ENCODE measurements around the gene TMEM167B.

The TMEM167B gene

DNA sequence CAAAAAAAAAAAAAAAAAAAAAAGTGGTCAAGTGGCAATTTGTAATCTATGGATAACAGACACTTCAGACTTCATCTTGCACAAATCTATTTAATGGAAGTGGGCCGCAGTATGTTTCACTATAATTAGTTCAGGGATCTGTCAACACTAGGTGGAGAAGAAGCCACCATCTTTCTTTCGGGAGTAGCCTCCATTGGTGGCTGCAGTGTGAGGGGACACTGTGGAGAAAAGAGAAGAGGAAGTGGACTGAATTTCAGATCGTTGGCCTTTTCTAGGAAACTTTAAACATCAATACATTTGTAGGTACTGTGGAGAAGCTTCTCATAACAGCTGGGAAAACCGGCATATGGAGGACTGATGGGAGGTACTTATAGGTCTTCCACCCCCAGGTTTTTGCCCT, 15.3 kb downstream of the TMEM167B start:
- no peak for DNase-seq (ENCODE audit: insufficient read length)
- no peak for FAIRE-seq
- TF ChIP-seq POLR2A (IDR thresholded peaks at IDR 0.05; ENCODE audit: low read depth, low read length) (no peak), TAF1 (IDR thresholded peaks at IDR 0.05; ENCODE audit: borderline replicate concordance, low read depth, low read length) (no peak), POLR2AphosphoS5 (IDR thresholded peaks at IDR 0.05; ENCODE audit: low read depth, low read length) (no peak)

DNA sequence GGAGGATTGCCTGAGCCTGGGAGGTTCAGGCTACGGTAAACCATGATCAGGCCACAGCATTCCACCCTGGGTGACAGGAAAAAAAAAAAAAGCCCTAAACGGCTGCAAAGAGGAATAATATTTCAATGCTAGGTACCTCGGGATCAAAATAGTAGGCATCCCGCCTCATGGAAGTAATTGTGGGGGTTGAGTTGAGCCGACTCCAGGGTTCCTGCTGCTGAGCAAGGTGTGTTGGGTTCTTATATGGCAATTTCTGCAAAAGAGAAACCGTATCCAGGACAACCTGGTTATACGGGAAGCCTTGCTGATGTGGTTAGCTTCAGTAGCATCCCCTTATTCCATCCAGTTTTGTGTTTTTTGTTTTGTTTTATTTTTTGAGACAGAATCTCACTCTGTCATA, 17.2 kb downstream of the TMEM167B start:
- FAIRE-seq (no peak), DNase-seq (ENCODE audit: insufficient read length) (no peak)
- TF ChIP-seq POLR2A (IDR thresholded peaks at IDR 0.05; ENCODE audit: low read depth, low read length) (no peak), TAF1 (IDR thresholded peaks at IDR 0.05; ENCODE audit: borderline replicate concordance, low read depth, low read length) (no peak), POLR2AphosphoS5 (IDR thresholded peaks at IDR 0.05; ENCODE audit: low read depth, low read length) (no peak)

DNA sequence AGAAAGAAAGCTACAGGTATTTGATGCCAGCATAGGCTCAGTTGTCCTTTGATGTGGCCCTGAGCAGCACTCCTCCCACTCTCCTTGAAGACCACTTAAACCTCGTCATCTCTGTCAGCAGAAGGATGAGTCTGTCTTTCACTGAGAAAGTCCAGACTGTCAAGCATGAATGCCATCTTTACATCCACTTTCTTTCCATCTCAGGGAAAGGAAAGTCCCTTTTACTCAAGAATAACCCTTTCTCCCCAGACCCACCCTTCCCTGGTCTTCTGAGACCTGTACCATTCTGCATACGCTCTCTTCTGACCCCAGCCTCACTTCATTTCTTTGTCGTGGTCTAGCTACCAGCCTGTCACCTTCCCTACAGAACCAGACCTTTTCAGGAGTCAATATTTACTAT, 19.3 kb downstream of the TMEM167B start:
- FAIRE-seq, result no peak
- TF ChIP-seq POLR2A (IDR thresholded peaks at IDR 0.05; ENCODE audit: low read depth, low read length), result no peak
- TF ChIP-seq POLR2AphosphoS5 (IDR thresholded peaks at IDR 0.05; ENCODE audit: low read depth, low read length), result no peak
- no peak for TF ChIP-seq TAF1 (IDR thresholded peaks at IDR 0.05; ENCODE audit: borderline replicate concordance, low read depth, low read length)
- no peak for DNase-seq (ENCODE audit: insufficient read length)

DNA sequence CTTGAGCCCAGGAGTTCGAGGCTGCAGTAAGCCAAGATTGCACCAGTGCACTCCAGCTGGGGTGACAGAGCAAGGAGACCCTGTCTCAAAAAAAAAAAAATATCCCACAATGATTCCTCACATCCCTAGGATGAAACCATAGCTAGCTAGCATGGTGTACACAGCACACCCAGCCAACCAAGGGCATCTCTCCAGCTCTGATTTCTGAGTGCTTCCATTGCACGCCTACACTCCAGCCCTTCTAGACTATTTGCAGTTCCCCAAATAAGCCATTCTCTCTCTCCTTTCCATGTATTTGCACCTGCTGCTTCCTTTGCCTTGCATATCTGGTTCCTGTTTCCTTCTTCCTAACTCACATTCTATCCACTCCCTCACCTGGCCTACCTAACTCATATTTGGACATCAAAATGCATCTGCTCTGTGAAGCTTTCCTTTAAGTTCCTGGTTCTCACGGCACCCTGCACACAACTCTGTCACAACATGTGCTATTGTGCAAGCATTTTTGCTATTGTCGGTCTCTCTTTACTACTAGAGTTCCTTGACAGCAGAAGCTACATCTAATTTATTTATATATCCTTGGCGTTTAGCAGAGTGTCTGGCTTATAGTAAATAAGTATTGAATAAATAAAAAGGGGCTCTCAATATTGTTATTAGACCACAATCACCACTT, 21.0 kb downstream of the TMEM167B start:
- DNase-seq (ENCODE audit: insufficient read length) (no peak), FAIRE-seq (no peak)
- TF ChIP-seq TAF1 (IDR thresholded peaks at IDR 0.05; ENCODE audit: borderline replicate concordance, low read depth, low read length) (no peak), POLR2A (IDR thresholded peaks at IDR 0.05; ENCODE audit: low read depth, low read length) (no peak), POLR2AphosphoS5 (IDR thresholded peaks at IDR 0.05; ENCODE audit: low read depth, low read length) (no peak)

DNA sequence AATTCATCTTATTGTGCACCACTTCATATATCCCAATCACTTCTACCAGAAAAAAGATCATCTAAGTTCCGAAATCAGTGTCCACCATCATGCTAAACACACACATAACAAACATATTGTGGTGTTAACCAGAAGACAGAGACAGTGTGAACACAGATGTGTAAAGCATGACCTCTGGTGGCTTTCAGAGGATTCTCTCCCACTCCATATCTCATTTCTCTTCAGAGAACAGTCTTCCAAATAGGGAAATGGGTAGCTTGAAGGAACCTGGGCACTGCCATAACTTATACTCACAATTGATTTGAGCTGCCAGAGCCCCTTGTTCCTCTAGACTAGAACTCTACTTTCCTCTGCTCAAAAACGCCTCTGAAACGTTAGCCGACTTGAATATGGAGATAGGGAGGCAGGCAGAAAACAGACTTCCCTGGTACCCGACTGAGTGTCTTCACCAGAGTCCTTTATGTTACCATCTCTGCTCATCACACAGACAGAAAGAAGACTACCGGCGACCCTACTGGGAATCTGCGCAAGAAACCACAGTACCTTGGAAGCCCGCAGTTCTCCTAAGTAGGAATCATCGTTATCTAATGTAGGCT, 21.6 kb downstream of the TMEM167B start:
- TF ChIP-seq POLR2A (IDR thresholded peaks at IDR 0.05; ENCODE audit: low read depth, low read length), result no peak
- no peak for TF ChIP-seq POLR2AphosphoS5 (IDR thresholded peaks at IDR 0.05; ENCODE audit: low read depth, low read length)
- TF ChIP-seq TAF1 (IDR thresholded peaks at IDR 0.05; ENCODE audit: borderline replicate concordance, low read depth, low read length), result no peak
- FAIRE-seq (no peak), DNase-seq (ENCODE audit: insufficient read length) (no peak)

DNA sequence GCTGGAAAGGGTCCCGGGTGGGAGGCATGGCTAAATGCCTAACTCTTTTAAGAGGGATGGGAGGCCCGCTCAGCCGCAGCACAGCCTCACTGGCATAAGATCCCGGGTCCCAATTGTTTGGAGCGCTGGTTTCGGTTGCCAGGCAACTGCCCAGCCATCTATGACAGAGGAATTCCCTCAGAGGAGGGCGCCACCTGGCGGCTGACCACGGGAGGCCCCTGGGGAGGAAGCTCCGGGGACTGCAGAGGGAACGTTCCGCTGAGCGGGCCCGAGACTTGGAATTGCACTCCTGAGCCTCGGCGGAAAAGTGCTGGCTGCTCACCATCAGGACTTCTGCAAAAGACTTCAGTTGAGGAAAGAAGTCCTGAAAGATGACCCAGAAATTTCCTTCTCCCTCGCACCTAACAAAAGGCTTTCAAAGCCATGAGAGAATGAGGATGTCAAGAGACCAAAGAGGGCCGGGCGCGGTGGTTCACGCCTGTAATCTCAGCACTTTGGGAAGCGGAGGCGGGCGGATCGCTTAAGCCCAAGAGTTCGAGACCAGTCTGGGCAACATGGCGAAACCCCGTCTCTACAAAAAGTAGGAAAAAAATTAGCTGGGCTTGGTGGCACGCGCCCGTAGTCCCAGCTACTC, 22.2 kb downstream of the TMEM167B start:
- FAIRE-seq (no peak), DNase-seq (ENCODE audit: insufficient read length) (peak; percentile 58)
- no peak for TF ChIP-seq TAF1 (IDR thresholded peaks at IDR 0.05; ENCODE audit: borderline replicate concordance, low read depth, low read length)

DNA sequence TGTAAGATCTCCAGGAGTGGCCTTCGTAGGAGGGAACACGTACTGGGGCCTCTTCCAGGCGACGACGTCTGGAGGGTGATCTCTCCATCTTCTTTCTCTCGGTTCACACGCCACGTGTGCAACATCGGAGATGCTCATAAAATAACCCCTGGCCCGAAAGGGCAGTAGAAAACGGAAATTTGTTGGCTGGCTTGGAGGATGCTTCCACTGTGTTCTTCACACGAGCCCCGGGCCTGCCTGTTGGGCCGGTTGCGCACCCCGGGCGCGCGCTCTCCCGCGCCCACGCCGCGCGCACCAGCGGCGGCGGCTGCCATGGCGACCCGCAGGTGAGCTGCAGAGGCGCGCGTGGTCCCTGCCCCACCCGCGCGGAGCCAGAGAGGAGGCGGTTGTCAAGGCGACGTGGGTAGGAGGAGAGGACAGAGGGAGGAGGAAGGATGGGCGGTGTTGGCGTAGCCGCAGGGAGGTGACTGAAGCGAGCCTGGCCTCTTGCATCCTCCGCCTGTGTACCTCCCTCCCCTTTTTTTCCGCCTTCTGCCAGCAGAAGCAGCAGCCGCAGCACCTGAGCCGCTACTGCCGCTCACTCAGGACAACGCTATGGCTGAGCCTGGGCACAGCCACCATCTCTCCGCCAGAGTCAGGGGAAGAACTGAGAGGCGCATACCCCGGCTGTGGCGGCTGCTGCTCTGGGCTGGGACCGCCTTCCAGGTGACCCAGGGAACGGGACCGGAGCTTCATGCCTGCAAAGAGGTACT, 23.2 kb downstream of the TMEM167B start, which contains the start of gene ELAPOR1:
Gene ELAPOR1 (plus strand): TSS at position 526 of the 752 bp plus-strand sequence. CDS start 69 bp downstream, at position 595.
- FAIRE-seq (no peak), DNase-seq (ENCODE audit: insufficient read length) (peak; percentile 36)
- TF ChIP-seq POLR2A (IDR thresholded peaks at IDR 0.05; ENCODE audit: low read depth, low read length), result no peak
- TF ChIP-seq POLR2AphosphoS5 (IDR thresholded peaks at IDR 0.05; ENCODE audit: low read depth, low read length), result no peak
- no peak for TF ChIP-seq TAF1 (IDR thresholded peaks at IDR 0.05; ENCODE audit: borderline replicate concordance, low read depth, low read length)

DNA sequence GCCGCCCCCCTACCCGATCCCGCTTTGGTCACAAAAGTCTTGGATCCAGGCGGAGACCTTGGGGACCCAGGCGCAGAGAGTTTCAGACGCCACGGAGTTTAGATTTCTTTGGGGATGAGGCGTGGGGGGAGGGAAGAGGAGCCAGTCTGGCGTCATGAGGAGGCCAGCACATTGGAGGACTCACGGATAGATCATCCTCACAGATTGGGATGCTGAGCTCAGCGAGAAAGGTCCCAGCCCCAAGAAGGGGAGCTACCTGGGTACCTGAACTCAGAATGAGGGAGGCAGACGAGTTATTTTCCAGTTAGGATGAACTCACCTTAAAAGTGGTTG, 23.7 kb downstream of the TMEM167B start:
- FAIRE-seq, result no peak
- TF ChIP-seq TAF1 (IDR thresholded peaks at IDR 0.05; ENCODE audit: borderline replicate concordance, low read depth, low read length) (no peak), POLR2AphosphoS5 (IDR thresholded peaks at IDR 0.05; ENCODE audit: low read depth, low read length) (no peak), POLR2A (IDR thresholded peaks at IDR 0.05; ENCODE audit: low read depth, low read length) (no peak)
- no peak for DNase-seq (ENCODE audit: insufficient read length)

DNA sequence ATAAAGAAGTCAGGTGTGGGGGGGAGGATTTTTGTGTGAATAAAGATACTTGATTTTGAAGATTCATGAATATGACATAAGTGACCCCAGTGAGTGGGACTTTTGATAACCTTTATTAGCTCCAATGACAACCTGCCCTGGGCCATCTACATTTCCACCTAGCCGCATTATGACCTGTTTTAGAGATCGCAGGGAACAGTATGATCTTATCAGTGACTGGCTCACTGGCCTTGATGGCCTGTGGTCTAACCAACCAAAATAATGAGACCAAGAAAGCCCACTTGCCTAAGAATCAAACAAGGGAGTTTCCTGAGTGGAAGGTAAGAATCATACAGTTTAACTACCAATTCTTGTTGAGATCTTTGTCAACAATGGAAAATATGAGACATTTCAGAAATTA, 25.1 kb downstream of the TMEM167B start:
- FAIRE-seq, result no peak
- no peak for DNase-seq (ENCODE audit: insufficient read length)
- TF ChIP-seq POLR2AphosphoS5 (IDR thresholded peaks at IDR 0.05; ENCODE audit: low read depth, low read length), result no peak

DNA sequence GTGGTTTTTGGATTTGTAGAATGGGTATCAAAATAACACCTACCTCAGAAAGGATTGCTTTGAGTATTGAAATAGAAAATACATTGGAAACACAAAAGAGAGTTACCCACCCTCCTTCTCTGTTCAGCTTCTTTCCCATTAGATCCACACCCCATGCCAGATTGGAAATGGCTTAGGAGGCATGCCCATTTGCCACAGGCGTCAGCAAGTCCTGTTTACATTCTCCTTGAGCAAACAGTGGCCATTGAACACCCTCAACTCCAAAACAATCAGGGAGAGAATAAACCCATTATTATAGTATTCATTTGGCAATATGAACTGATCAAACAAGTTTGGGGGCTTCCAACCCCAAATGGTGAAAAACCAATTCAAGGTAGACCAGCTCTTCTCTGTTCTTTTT, 25.7 kb downstream of the TMEM167B start:
- FAIRE-seq (no peak), DNase-seq (ENCODE audit: insufficient read length) (no peak)
- TF ChIP-seq POLR2AphosphoS5 (IDR thresholded peaks at IDR 0.05; ENCODE audit: low read depth, low read length) (no peak), TAF1 (IDR thresholded peaks at IDR 0.05; ENCODE audit: borderline replicate concordance, low read depth, low read length) (no peak), POLR2A (IDR thresholded peaks at IDR 0.05; ENCODE audit: low read depth, low read length) (no peak)

DNA sequence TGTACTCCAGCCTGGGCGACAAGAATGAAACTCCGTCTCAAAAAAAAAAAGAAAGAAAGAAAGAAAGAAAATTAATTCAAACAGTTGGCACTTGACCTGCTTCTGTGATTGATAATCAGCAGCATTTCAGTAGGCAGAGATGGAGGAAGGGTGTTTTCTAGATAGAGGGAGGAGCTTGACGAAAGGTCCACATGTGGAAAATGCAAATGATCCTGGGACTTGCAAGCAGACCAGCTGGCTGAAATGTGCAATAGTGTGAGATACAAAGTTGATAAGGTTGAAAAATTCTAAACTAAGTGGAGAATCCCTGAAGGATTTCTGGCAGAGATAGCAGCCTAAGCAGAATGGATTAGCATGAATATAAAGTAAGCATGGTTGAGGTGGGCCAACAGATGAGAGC, 27.5 kb downstream of the TMEM167B start:
- DNase-seq (ENCODE audit: insufficient read length) (no peak), FAIRE-seq (no peak)
- TF ChIP-seq POLR2A (IDR thresholded peaks at IDR 0.05; ENCODE audit: low read depth, low read length) (no peak), TAF1 (IDR thresholded peaks at IDR 0.05; ENCODE audit: borderline replicate concordance, low read depth, low read length) (no peak), POLR2AphosphoS5 (IDR thresholded peaks at IDR 0.05; ENCODE audit: low read depth, low read length) (no peak)

DNA sequence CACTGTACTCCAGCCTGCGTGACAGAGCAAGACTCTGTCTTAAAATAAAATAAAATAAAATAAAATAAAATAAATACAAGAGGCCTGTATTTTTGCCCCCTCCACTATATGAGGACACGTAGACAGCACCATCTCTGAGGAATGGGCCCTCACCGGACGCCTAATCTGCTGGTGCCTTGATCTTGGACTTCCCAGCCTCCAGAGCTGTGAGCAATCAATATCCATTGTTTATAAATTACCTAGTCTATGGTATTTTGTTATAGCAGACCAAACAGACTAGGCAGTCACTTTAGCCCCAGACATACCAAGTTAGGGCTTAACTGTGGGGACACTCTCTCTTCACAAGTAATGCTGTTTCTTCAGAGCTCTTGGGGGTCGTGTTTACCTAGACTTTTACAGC, 29.8 kb downstream of the TMEM167B start:
- no peak for FAIRE-seq
- no peak for DNase-seq (ENCODE audit: insufficient read length)
- TF ChIP-seq POLR2A (IDR thresholded peaks at IDR 0.05; ENCODE audit: low read depth, low read length), result no peak
